HEK293 (cell line): ENCODE data around the gene TNFRSF25.
A peak's percentile ranks its signal among the peaks of the same experiment; 100 is the strongest.

Experiments used
- CTCF ChIA-PET: fragments of 350-600 bp; formaldehyde crosslinking; extraction: SDS; loops from one replicate; lab custom pipeline; 2021; ENCODE audit warnings: antibody characterized with exemption; lab: Yijun Ruan, JAX
- POLR2A ChIA-PET: fragments of 300-600 bp; formaldehyde crosslinking; extraction: SDS; loops from one replicate; lab custom pipeline; 2020; ENCODE audit warnings: antibody characterized with exemption, inconsistent platforms; lab: Yijun Ruan, JAX
- H3K27ac ChIP-seq: fragments of 200-500 bp; sonication (Bioruptor generic); 2 replicates; pipeline ENCODE4 v1.5.1; 2014; ENCODE audit warnings: low read depth, low read length, control low read depth, inconsistent platforms; ENCODE audit errors: extremely low read depth
- H3K36me3 ChIP-seq, 2 experiments: fragments of 200-500 bp in 1 of 2; sonication (Bioruptor generic) in 1 of 2; 1 replicate in 1 of 2; 2 replicates in 1 of 2; pipeline ENCODE4 v1.5.1; 2014 to 2017; ENCODE audit warnings: inconsistent platforms in 2 of 2, low read length in 2 of 2; ENCODE audit not compliant: control insufficient read depth in 2 of 2, insufficient read depth in 1 of 2
- H3K4me1 ChIP-seq: fragments of 200-500 bp; sonication (Bioruptor generic); 2 replicates; pipeline ENCODE4 v1.5.1; 2014; ENCODE audit warnings: mild to moderate bottlenecking, low read length, inconsistent platforms; ENCODE audit not compliant: control insufficient read depth, insufficient read depth
- H3K4me3 ChIP-seq: 2 replicates; pipeline ENCODE4 v1.5.1; 2011; ENCODE audit warnings: low read depth, mild to moderate bottlenecking, control low read depth, low read length, moderate library complexity
- H3K9me3 ChIP-seq: fragments of 200-500 bp; sonication (Bioruptor generic); 2 replicates; pipeline ENCODE4 v1.5.1; 2014; ENCODE audit warnings: low read depth, low read length, inconsistent platforms; ENCODE audit not compliant: control insufficient read depth, insufficient read depth
- GLIS1 ChIP-seq: fragments of 450-650 bp; formaldehyde crosslinking; IDR thresholded peaks from 2 replicates; pipeline ENCODE4 v1.5.1; 2016; ENCODE audit warnings: missing biosample characterization, missing genetic modification characterization
- MEIS1 ChIP-seq: sonication (generic); formaldehyde crosslinking; IDR thresholded peaks from 2 replicates; pipeline ENCODE4 v1.8.1; 2022; ENCODE audit warnings: missing genetic modification reagents, mild to moderate bottlenecking, borderline replicate concordance
- PRDM4 ChIP-seq: fragments of 450-650 bp; formaldehyde crosslinking; IDR thresholded peaks from 2 replicates; pipeline ENCODE4 v1.5.1; 2017; ENCODE audit warnings: missing biosample characterization, missing genetic modification characterization
- SP3 ChIP-seq: fragments of 450-650 bp; formaldehyde crosslinking; IDR thresholded peaks from 2 replicates; pipeline ENCODE4 v1.5.1; 2016; ENCODE audit warnings: missing biosample characterization, missing genetic modification characterization
- TRIM28 ChIP-seq: IDR thresholded peaks from 2 replicates; pipeline ENCODE4 v1.6.1; 2011; ENCODE audit warnings: low read length, control low read depth, borderline replicate concordance
- WT1 ChIP-seq: fragments of 450-650 bp; formaldehyde crosslinking; IDR thresholded peaks from 2 replicates; pipeline ENCODE4 v1.5.1; 2016; ENCODE audit warnings: missing biosample characterization, missing genetic modification characterization
- ZBTB17 ChIP-seq: fragments of 450-650 bp; formaldehyde crosslinking; IDR thresholded peaks from 2 replicates; pipeline ENCODE4 v1.5.1; 2016; ENCODE audit warnings: missing biosample characterization, missing genetic modification characterization
- ZBTB20 ChIP-seq: fragments of 450-650 bp; formaldehyde crosslinking; IDR thresholded peaks from 2 replicates; pipeline ENCODE4 v1.5.1; 2016; ENCODE audit warnings: missing biosample characterization, missing genetic modification characterization
- ZBTB48 ChIP-seq: fragments of 450-650 bp; formaldehyde crosslinking; IDR thresholded peaks from 2 replicates; pipeline ENCODE4 v1.5.1; 2016; ENCODE audit warnings: missing biosample characterization, missing genetic modification characterization
- ZBTB8A ChIP-seq: fragments of 450-650 bp; formaldehyde crosslinking; IDR thresholded peaks from 2 replicates; pipeline ENCODE4 v1.5.1; 2016; ENCODE audit warnings: missing biosample characterization, missing genetic modification characterization
- ZNF121 ChIP-seq: fragments of 450-650 bp; formaldehyde crosslinking; IDR thresholded peaks from 2 replicates; pipeline ENCODE4 v1.5.1; 2016; ENCODE audit warnings: missing biosample characterization, missing genetic modification characterization
- ZNF24 ChIP-seq: fragments of 450-650 bp; formaldehyde crosslinking; IDR thresholded peaks from 2 replicates; pipeline ENCODE4 v1.5.1; 2016; ENCODE audit warnings: missing biosample characterization, missing genetic modification characterization
- ZNF366 ChIP-seq: fragments of 450-650 bp; formaldehyde crosslinking; conservative IDR thresholded peaks from 2 replicates; pipeline ENCODE4 v1.5.1; 2016; ENCODE audit warnings: missing biosample characterization, missing genetic modification characterization
- ZNF488 ChIP-seq: fragments of 450-650 bp; formaldehyde crosslinking; IDR thresholded peaks from 2 replicates; pipeline ENCODE4 v1.5.1; 2016; ENCODE audit warnings: missing biosample characterization, missing genetic modification characterization
- ZNF701 ChIP-seq: fragments of 450-650 bp; formaldehyde crosslinking; IDR thresholded peaks from 2 replicates; pipeline ENCODE4 v1.5.1; 2016; ENCODE audit warnings: missing biosample characterization, missing genetic modification characterization
- TF ChIP-seq, protein P1 (sequence below): fragments of 450-650 bp; formaldehyde crosslinking; IDR thresholded peaks from 2 replicates; pipeline ENCODE4 v1.5.1; 2017; ENCODE audit warnings: missing biosample characterization, missing genetic modification characterization
- TF ChIP-seq, protein P2 (sequence below): fragments of 450-650 bp; formaldehyde crosslinking; IDR thresholded peaks from 2 replicates; pipeline ENCODE4 v1.5.1; 2016; ENCODE audit warnings: missing biosample characterization, missing genetic modification characterization
- TF ChIP-seq, protein P3 (sequence below): fragments of 450-650 bp; formaldehyde crosslinking; IDR thresholded peaks from 2 replicates; pipeline ENCODE4 v1.5.1; 2016; ENCODE audit warnings: missing biosample characterization, missing genetic modification characterization

The TNFRSF25 gene

GRCh38 chr1:6491480-6491962 is 25.5 kb upstream of the TNFRSF25 start, which contains the start of gene PLEKHG5 (continued):
- peak; percentile 73 for TF ChIP-seq ZBTB17
- peak; percentile 32 for TF ChIP-seq SP3
- peak; percentile 71; the same call in 1 of the 2 replicates for TF ChIP-seq ZBTB20 (tag by site-specific recombination)
- TF ChIP-seq, protein P1, sequence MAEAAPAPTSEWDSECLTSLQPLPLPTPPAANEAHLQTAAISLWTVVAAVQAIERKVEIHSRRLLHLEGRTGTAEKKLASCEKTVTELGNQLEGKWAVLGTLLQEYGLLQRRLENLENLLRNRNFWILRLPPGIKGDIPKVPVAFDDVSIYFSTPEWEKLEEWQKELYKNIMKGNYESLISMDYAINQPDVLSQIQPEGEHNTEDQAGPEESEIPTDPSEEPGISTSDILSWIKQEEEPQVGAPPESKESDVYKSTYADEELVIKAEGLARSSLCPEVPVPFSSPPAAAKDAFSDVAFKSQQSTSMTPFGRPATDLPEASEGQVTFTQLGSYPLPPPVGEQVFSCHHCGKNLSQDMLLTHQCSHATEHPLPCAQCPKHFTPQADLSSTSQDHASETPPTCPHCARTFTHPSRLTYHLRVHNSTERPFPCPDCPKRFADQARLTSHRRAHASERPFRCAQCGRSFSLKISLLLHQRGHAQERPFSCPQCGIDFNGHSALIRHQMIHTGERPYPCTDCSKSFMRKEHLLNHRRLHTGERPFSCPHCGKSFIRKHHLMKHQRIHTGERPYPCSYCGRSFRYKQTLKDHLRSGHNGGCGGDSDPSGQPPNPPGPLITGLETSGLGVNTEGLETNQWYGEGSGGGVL (tag by site-specific recombination) = peak; percentile 81
- peak; percentile 78 for TF ChIP-seq WT1
- TF ChIP-seq ZNF24 (tag by site-specific recombination) = peak; percentile 64; the same call in 1 of the 2 replicates
- TF ChIP-seq ZBTB8A (tag by site-specific recombination) = no peak

- no peaks in the 10 kb centered on the region for H3K9me3 ChIP-seq
- peak overlapping the region; percentile 72 for H3K4me3 ChIP-seq
- peaks cover 0 to 3% of the 10 kb centered on the region in 2 experiments; a peak in 1 of 3 replicates for H3K36me3 ChIP-seq
- no peaks in the 10 kb centered on the region for H3K4me1 ChIP-seq
- no peak for TF ChIP-seq ZNF366
- no peak for TF ChIP-seq ZBTB48 (tag by site-specific recombination)
- peak; percentile 76 for TF ChIP-seq ZBTB20 (tag by site-specific recombination)
- no peak for TF ChIP-seq MEIS1 (CRISPR knock-in tag)
- TF ChIP-seq, protein P2, sequence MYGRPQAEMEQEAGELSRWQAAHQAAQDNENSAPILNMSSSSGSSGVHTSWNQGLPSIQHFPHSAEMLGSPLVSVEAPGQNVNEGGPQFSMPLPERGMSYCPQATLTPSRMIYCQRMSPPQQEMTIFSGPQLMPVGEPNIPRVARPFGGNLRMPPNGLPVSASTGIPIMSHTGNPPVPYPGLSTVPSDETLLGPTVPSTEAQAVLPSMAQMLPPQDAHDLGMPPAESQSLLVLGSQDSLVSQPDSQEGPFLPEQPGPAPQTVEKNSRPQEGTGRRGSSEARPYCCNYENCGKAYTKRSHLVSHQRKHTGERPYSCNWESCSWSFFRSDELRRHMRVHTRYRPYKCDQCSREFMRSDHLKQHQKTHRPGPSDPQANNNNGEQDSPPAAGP (tag by site-specific recombination) = no peak
- TF ChIP-seq PRDM4 (tag by site-specific recombination) = 0 out of 2 replicates have a peak, but pooled peaks have one; percentile 18
- 0 out of 2 replicates have a peak, but pooled peaks have one; percentile 7 for TF ChIP-seq ZBTB8A (tag by site-specific recombination)
- no peak for TF ChIP-seq TRIM28
- TF ChIP-seq, protein P3, sequence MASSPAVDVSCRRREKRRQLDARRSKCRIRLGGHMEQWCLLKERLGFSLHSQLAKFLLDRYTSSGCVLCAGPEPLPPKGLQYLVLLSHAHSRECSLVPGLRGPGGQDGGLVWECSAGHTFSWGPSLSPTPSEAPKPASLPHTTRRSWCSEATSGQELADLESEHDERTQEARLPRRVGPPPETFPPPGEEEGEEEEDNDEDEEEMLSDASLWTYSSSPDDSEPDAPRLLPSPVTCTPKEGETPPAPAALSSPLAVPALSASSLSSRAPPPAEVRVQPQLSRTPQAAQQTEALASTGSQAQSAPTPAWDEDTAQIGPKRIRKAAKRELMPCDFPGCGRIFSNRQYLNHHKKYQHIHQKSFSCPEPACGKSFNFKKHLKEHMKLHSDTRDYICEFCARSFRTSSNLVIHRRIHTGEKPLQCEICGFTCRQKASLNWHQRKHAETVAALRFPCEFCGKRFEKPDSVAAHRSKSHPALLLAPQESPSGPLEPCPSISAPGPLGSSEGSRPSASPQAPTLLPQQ (tag by site-specific recombination) = peak; percentile 18
- no peak for TF ChIP-seq ZNF121 (tag by site-specific recombination)
- TF ChIP-seq ZNF488 (tag by site-specific recombination) = no peak
- no peak for TF ChIP-seq GLIS1
- no peak for TF ChIP-seq ZNF701 (tag by site-specific recombination)
- ChIA-PET CTCF (interaction anchor here (0.8 to 3.6 kb wide), 11 partner anchors 8 to 246 kb away, joined by 3 to 40 read pairs (median 6); no protein-coding TSS in a partner anchor), POLR2A (interaction anchor here (0.7 to 2.0 kb wide), 6 partner anchors 9 to 258 kb away, joined by 3 to 5 read pairs (median 4); partner anchors contain the start of gene NOL9)
- H3K27ac ChIP-seq = peak overlapping the region; percentile 67; the same call in 1 of the 2 replicates
These were observed 25.1 kb upstream of the TNFRSF25 start for GRCh38 chr1:6491081-6491449.
